Keratinocyte (primary cell): ENCODE measurements around the gene CA4.
"Not testable (repeated sequence)": the region's sequence is repeated elsewhere in the genome, so short reads cannot be mapped to it uniquely, and the experiment has no call there.

Experiments used
- CTCF ChIP-seq, 3 experiments: IDR thresholded peaks in 1 of 3; conservative IDR thresholded peaks in 1 of 3; optimal IDR thresholded peaks in 1 of 3; 2 replicates in 2 of 3; 3 replicates in 1 of 3; pipeline versions ENCODE3 to v1.5.1; 2011; ENCODE audit warnings: low read length in 3 of 3, mild to moderate bottlenecking in 3 of 3, moderate library complexity in 2 of 3, control low read depth in 1 of 3, inconsistent platforms in 1 of 3; ENCODE audit not compliant: insufficient read depth in 2 of 3; ENCODE audit errors: extremely low read depth in 1 of 3
- EZH2 ChIP-seq: IDR thresholded peaks from one replicate; pipeline ENCODE4 v1.6.1; 2012; ENCODE audit warnings: inconsistent platforms, mild to moderate bottlenecking, low read length, moderate library complexity

DNA sequence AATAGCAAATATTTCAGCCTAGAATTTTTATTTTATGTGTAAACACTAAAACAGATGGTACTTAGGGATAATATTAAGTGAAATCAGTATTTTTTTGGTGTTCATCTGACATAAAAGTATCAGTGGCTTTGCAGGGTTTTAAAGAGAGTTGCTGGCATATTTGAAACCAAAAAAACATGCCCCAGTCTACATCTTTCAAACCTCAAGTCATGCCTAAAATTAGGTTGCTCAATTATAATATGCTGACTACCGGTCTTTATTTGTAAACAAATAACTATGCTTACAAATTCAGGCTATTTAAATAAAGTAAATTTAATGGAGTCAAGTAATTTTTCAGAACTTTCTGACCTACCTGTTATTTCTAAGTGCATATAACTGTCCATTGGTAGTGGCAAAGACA, 58.5 kb downstream of the CA4 start:
- not testable (repeated sequence) for TF ChIP-seq CTCF (optimal IDR thresholded peaks at IDR 0.05 in 1 of 3, IDR thresholded peaks at IDR 0.05 in 1 of 3, conservative IDR thresholded peaks at IDR 0.05 in 1 of 3; ENCODE audit: extremely low read depth in 1 of 3, insufficient read depth in 2 of 3, low read length in 3 of 3); EZH2
